ENCODE results near the gene ZDHHC8. TPM values are rescaled to one million over a fixed set of nuclear protein-coding genes. Genes with fewer than 3 reads are reported as not detected.
A peak's percentile ranks its signal among the peaks of the same experiment; 100 is the strongest.

Gene ZDHHC8
- polyA plus RNA-seq (2011; rRNA removed) = 13.5 and 21.9 TPM in 2 replicates
- polyA minus RNA-seq (2011; rRNA and poly(A)+ RNA removed) = 12.4 and 15.7 TPM in 2 replicates

- no peak for TF ChIP-seq CTCF (IDR thresholded peaks at IDR 0.05; ENCODE audit: low read depth, low read length)
- H3K4me3 ChIP-seq (ENCODE audit: low read depth, low read length) = peak within 1 kb of the TSS; percentile 82
- no peaks in the 10 kb centered on the region for H3K9me3 ChIP-seq (ENCODE audit: control insufficient read depth, insufficient read depth, low read length)
- H3K27me3 ChIP-seq (ENCODE audit: control insufficient read depth, insufficient read depth, low read length) = no peaks in the 10 kb centered on the region
- no peak for DNase-seq (ENCODE audit: low read depth, low spot score)
- H3K27ac ChIP-seq (ENCODE audit: low read depth, low read length) = peak within 1 kb of the TSS; percentile 47
- POLR2A ChIA-PET = no interaction called here
- CTCF ChIA-PET = no interaction called here
Measured at GRCh38 chr22:20131597-20131858, at the start of gene ZDHHC8. TSS of gene ZDHHC8 (plus strand) at chr22:20131804. CDS start at chr22:20131948, 144 bp downstream.

- POLR2A ChIA-PET = interaction anchor here (0.5 kb wide), 1 partner anchor 14 kb away, joined by 9 read pairs; no protein-coding TSS in a partner anchor
- Histone ChIP-seq H3K9me3 (ENCODE audit: control insufficient read depth, insufficient read depth, low read length) (no peaks in the 10 kb centered on the region; the same call in 1 of the 2 replicates), H3K27me3 (ENCODE audit: control insufficient read depth, insufficient read depth, low read length) (no peaks in the 10 kb centered on the region), H3K27ac (ENCODE audit: low read depth, low read length) (peak overlapping the region; percentile 57), H3K4me3 (ENCODE audit: low read depth, low read length) (no peak overlapping the region)
- DNase-seq (ENCODE audit: low read depth, low spot score) = no peak
- CTCF ChIA-PET = no interaction called here
- no peak for TF ChIP-seq CTCF (IDR thresholded peaks at IDR 0.05; ENCODE audit: low read depth, low read length)
Measured at GRCh38 chr22:20083157-20083890, 48.3 kb upstream of the ZDHHC8 start.

GRCh38 chr22:20083891-20084546, 47.6 kb upstream of the ZDHHC8 start:
- Histone ChIP-seq H3K27me3 (ENCODE audit: control insufficient read depth, insufficient read depth, low read length) (no peaks in the 10 kb centered on the region), H3K27ac (ENCODE audit: low read depth, low read length) (no peak overlapping the region), H3K9me3 (ENCODE audit: control insufficient read depth, insufficient read depth, low read length) (no peaks in the 10 kb centered on the region; the same call in 1 of the 2 replicates), H3K4me3 (ENCODE audit: low read depth, low read length) (no peak overlapping the region)
- POLR2A ChIA-PET = no interaction called here
- DNase-seq (ENCODE audit: low read depth, low spot score) = no peak
- no peak for TF ChIP-seq CTCF (IDR thresholded peaks at IDR 0.05; ENCODE audit: low read depth, low read length)
- CTCF ChIA-PET = no interaction called here

- Histone ChIP-seq H3K27ac (ENCODE audit: low read depth, low read length) (peak overlapping the region; percentile 11), H3K4me3 (ENCODE audit: low read depth, low read length) (no peak overlapping the region), H3K27me3 (ENCODE audit: control insufficient read depth, insufficient read depth, low read length) (no peaks in the 10 kb centered on the region), H3K9me3 (ENCODE audit: control insufficient read depth, insufficient read depth, low read length) (no peaks in the 10 kb centered on the region)
- DNase-seq (ENCODE audit: low read depth, low spot score) = no peak
- peak; percentile 39; the same call in 1 of the 2 replicates for TF ChIP-seq CTCF (IDR thresholded peaks at IDR 0.05; ENCODE audit: low read depth, low read length)
- ChIA-PET POLR2A (no interaction called here), CTCF (no interaction called here)
Measured at GRCh38 chr22:20084547-20085413, 46.8 kb upstream of the ZDHHC8 start.

Data from AG04450 (cell line).